NCI-H2107 treated with DMSO at 0.1 percent for 48 hours (cell line): ENCODE measurements around the gene NFATC4.
"Not testable (repeated sequence)": the region's sequence is repeated elsewhere in the genome, so short reads cannot be mapped to it uniquely, and the experiment has no call there.

Experiments
- DNase-seq: peaks from one replicate; lab custom pipeline; 2025; ENCODE audit not compliant: unreplicated experiment; lab: John Stamatoyannopoulos, UW

Gene NFATC4

DNA sequence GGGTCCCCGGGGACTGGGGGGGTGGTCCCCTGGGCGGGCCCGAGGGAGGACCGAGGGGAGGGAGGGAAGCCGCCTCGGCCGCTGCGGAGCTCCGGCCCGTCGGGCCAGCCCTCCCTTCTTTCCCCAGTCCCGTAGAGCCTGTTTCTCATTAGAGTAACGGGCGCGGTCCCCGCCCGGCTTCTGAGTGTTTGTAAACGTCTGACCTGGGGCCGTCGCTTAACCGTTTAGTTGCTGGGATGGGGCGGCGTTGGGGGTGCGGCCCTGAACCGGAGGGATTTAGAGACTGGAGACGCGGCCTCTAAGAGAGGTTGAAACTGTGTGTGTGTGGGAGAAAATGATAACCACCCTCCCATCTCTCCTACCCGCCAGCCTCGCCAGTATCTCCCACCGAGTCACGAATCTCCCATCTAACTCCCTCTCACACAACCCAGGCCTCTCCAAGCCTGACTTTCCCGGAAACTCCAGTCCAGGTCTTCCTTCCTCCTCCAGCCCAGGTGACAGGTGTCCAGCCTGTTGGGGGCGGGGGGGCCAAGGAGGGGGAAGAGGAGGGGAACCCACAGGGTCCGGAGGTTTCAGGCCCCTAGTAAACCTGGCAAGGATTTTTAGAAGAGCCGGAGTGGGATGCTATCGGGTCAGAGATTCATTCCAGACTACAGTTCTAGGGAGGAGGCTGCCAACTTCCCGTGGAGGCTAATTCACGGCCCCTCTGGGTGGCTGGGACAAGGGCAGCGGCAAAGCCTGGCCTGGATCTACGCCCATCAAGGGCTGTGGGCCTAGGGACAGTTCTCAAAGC, 1.1 kb upstream of the NFATC4 start:
- DNase-seq, result peak; percentile 98

- no peak for DNase-seq
These were observed 203 bp downstream of the NFATC4 start for GRCh38 chr14:24368212-24368561.

DNA sequence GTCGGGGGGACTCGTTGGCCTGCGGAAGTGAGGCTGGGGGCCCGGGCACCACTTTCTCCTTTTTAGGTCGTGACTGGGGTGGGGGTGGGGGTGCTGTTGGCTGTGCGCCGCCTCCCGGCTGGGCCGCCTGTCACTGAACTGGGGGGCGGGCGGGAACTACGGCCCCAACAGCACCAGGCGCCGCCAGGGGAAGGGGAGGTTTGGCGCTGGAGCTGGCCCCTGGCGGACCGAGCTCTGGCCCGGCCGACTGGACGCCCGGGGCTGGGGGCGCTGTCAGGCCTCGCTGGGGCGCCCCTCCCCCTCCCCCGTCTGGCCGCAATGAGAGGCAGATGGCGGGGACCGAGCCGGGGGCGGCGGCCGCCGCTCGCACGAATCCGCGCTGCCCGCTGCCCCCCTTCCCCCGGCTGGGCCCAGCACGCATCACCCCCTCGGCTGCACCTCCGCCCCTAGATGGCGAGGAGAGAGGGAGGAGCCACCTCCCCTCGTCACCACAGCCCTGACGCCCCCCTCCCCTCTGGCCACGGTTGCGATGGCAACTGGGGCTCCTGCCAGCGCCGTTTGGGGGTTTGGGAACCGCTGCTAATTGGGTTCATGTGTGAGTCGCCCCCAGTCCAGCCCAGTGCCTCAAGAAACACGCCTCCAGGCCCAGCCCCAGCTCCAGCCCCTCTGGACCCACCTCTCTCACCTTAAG, 723 bp downstream of the NFATC4 start:
- DNase-seq, result no peak

DNA sequence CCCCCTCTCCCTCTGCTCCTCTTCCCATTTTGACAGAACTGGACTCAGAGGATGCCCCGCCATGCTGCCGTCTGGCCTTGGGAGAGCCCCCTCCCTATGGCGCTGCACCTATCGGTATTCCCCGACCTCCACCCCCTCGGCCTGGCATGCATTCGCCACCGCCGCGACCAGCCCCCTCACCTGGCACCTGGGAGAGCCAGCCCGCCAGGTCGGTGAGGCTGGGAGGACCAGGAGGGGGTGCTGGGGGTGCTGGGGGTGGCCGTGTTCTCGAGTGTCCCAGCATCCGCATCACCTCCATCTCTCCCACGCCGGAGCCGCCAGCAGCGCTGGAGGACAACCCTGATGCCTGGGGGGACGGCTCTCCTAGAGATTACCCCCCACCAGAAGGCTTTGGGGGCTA, 1.5 kb downstream of the NFATC4 start:
- no peak for DNase-seq

DNA sequence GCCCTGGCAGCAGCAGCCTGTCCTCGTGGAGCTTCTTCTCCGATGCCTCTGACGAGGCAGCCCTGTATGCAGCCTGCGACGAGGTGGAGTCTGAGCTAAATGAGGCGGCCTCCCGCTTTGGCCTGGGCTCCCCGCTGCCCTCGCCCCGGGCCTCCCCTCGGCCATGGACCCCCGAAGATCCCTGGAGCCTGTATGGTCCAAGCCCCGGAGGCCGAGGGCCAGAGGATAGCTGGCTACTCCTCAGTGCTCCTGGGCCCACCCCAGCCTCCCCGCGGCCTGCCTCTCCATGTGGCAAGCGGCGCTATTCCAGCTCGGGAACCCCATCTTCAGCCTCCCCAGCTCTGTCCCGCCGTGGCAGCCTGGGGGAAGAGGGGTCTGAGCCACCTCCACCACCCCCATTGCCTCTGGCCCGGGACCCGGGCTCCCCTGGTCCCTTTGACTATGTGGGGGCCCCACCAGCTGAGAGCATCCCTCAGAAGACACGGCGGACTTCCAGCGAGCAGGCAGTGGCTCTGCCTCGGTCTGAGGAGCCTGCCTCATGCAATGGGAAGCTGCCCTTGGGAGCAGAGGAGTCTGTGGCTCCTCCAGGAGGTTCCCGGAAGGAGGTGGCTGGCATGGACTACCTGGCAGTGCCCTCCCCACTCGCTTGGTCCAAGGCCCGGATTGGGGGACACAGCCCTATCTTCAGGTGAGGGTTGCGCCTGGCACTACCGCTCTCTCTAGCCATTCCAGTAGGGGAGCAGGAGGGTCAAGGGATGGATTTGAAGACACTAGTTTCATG, 2.1 kb downstream of the NFATC4 start:
- no peak for DNase-seq

DNA sequence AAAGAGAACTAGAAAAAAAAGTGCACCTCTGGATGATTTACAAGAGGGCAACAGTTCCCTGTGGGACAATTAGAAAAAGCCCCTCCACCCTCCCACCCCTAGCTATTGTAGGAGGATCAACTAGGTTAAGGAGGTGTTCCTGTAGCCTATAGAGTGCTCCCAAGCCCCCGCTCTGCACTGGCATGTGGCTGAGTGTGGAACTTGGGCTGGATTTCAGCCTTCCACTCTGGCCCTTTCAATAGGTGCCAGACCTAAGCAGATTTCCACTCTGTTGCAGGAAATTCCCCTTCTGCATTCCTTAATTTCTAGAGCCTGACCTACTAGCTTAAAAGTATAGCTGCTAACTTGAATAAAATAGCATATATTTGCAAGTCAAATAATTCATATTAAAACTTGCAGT, 2.8 kb downstream of the NFATC4 start:
- no peak for DNase-seq

GRCh38 chr14:24371605-24372004, 3.6 kb downstream of the NFATC4 start:
- not testable (repeated sequence) for DNase-seq

DNA sequence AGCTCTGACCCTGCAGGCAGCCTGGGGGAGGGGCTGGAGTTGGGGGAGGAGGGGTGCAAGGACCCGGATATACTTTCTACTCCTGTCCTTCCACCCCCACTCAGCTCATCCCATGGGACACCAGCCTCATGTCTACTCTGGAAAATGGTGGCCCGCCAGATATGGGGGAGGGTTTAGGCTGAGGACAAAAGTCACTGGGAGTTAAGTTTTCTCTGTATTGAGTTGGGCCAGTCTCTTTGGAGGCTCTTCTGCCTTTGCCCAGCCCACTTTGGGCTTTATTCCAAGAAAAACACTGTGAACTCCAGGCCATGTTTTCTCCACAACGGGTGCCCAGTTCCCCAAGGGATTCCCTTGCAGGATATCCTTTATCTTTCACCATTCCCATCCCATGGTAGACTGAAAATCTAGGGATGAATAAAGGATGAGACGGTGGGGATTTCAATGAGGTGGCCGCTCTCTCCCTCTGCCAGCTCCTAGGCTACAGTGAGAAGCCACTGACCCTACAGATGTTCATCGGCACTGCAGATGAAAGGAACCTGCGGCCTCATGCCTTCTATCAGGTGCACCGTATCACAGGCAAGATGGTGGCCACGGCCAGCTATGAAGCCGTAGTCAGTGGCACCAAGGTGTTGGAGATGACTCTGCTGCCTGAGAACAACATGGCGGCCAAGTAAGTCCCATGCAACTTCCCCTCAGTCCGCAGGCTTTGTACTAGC, 4.9 kb downstream of the NFATC4 start:
- DNase-seq, result no peak

DNA sequence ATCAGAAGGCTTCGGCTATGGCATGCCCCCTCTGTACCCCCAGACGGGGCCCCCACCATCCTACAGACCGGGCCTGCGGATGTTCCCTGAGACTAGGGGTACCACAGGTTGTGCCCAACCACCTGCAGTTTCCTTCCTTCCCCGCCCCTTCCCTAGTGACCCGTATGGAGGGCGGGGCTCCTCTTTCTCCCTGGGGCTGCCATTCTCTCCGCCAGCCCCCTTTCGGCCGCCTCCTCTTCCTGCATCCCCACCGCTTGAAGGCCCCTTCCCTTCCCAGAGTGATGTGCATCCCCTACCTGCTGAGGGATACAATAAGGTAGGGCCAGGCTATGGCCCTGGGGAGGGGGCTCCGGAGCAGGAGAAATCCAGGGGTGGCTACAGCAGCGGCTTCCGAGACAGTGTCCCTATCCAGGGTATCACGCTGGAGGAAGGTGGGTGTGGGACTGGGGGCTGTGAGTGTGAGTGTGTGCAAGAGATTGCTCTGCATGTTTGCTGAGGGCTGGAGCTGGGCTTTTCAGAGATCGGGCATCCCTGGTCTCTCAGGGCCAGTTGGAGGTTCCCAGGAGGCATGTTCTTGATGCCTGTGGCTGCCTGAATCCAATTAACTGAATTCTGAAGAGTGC, 8.6 kb downstream of the NFATC4 start:
- no peak for DNase-seq

DNA sequence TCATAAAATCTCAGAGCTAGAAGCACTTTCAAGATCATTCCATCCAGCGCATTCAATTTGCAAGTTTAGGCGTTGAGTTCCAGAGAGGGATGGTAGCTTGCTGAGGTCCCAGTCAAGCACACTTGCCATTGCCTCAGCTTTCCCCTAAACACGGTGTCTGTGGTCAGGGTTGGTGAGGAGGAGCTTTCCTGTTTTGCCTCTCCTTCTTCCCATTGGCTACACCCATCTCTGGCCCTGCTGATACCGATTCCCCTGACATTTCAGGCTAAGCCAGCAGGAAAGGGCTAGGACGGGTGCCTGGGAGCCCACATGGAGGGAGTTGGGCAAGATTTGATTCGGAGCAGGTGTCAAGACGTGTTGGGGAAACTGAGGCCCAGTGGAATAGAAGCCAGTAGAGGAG, 9.1 kb downstream of the NFATC4 start:
- DNase-seq, result no peak

DNA sequence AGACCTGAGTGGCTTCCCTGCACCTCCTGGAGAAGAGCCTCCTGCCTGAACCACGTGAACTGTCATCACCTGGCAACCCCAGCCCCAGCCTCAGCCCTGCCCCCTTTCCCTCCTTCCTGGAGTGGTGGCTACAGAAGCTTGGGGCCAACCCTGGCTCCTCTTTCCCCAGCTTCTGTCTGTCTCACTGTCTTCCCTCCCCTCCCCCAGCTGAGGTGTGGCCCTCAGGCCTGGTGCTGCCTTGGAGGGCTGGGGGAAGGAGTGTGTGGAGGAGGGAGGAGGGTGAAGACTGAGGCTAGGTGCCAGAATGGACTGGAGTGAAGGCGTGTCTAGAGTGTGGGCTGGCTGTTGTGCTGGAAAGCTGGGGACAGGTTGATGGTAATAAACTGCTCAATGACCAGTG, 9.7 kb downstream of the NFATC4 start:
- no peak for DNase-seq

- no peak for DNase-seq
These were observed 10.3 kb downstream of the NFATC4 start for GRCh38 chr14:24378327-24378726.

- DNase-seq, result no peak
These were observed 11.3 kb downstream of the NFATC4 start for GRCh38 chr14:24378981-24379906.

- no peak for DNase-seq
These were observed 12.1 kb downstream of the NFATC4 start for GRCh38 chr14:24379907-24380730.

- no peak for DNase-seq
These were observed 13.5 kb downstream of the NFATC4 start for GRCh38 chr14:24381363-24382063.

DNA sequence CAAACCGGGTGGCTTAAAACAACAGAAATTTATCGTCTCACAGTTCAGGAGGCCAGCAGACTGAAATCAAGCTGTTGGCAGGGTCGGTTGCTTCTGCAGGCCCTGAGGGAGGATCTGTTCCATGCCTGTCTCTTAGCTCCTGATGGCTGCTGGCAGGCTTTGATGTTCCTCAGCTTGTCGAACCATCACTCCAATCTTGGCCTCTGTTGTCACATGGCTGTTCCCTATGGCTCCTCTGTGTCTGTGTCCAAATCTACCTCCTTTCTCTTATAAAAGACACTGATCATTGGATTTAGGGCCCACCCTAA, 14.0 kb downstream of the NFATC4 start:
- no peak for DNase-seq

- DNase-seq, result no peak
These were observed 16.2 kb downstream of the NFATC4 start for GRCh38 chr14:24384169-24384568.

DNA sequence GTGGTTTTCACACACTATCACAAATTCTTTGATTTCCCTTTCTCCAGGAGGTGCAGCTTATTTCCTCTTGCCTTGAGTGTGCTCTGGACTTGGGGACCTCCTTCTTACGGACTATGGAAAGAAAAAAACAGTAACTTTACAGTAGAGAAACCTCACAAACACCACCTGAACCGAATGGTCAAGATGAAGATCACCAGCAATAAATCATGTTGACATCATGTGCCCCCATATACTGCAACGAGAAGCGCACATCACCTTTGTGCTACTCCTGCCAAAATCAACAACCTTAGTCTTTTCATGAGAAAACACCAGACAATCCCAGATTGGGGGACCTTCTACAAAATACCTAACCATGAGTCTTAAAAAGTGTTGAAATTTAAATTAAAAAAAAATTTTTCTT, 17.5 kb downstream of the NFATC4 start:
- DNase-seq, result no peak

GRCh38 chr14:24387009-24387345, 19.0 kb downstream of the NFATC4 start:
- DNase-seq, result no peak
